ENCODE data around the gene INHBC.
"Not testable (repeated sequence)": the region's sequence is repeated elsewhere in the genome, so short reads cannot be mapped to it uniquely, and the experiment has no call there.

The INHBC gene

GRCh38 chr12:57487597-57488401, 53.2 kb downstream of the INHBC start, which contains the start of gene MARS1:
Gene MARS1 (plus strand): TSS chr12:57488068. CDS start chr12:57488091, 23 bp downstream.
- DNase-seq = peak; percentile 97

- DNase-seq = no peak
Measured at GRCh38 chr12:57488402-57489156, 54.0 kb downstream of the INHBC start.

- DNase-seq = no peak
Measured at GRCh38 chr12:57489157-57489641, 54.6 kb downstream of the INHBC start.

GRCh38 chr12:57490126-57490525, 55.5 kb downstream of the INHBC start:
- no peak for DNase-seq

GRCh38 chr12:57491393-57492280, 57.1 kb downstream of the INHBC start:
- no peak for DNase-seq

- not testable (repeated sequence) for DNase-seq
Measured at GRCh38 chr12:57495051-57495701, 60.6 kb downstream of the INHBC start.

GRCh38 chr12:57496822-57497221, 62.2 kb downstream of the INHBC start:
- DNase-seq = no peak

GRCh38 chr12:57497223-57498131, 62.9 kb downstream of the INHBC start:
- no peak for DNase-seq

- no peak for DNase-seq
Measured at GRCh38 chr12:57498132-57498502, 63.5 kb downstream of the INHBC start.

- no peak for DNase-seq
Measured at GRCh38 chr12:57498571-57498970, 64.0 kb downstream of the INHBC start.

- no peak for DNase-seq
Measured at GRCh38 chr12:57500213-57500612, 65.6 kb downstream of the INHBC start.

All from femur (tissue), 1 donor.